GM12891 (cell line): ENCODE data around the gene TEK.

Source experiments
- POLR2A ChIP-seq: IDR thresholded peaks from 2 replicates; pipeline ENCODE4 v1.6.1; 2011; ENCODE audit warnings: low read depth, low read length, control low read depth
- POLR2AphosphoS5 ChIP-seq: IDR thresholded peaks from 2 replicates; pipeline ENCODE4 v1.6.1; 2011; ENCODE audit warnings: low read depth, low read length, control low read depth
- SPI1 ChIP-seq: IDR thresholded peaks from 2 replicates; pipeline ENCODE4 v1.6.1; 2011; ENCODE audit warnings: low read depth, low read length, control low read depth

DNA sequence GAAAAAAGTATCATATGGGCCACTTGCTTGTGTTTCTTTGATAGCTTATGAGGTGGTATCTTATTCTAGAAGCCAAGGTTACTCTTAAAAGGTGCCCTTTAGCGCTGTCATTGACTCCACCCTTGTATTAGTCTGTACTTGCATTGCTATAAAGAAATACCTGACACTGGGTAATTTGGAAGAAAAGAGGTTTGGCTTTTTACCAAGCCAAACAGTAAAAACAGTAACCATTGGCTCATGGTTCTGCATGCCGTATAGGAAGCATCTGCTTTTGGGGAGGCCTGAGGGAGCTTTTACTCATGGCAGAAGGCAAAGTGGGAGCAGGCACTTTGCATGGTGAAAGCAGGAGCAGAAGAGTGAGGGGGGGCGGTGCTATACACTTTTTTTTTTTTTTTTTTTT, 87.4 kb downstream of the TEK start:
- TF ChIP-seq POLR2AphosphoS5 = no peak
- no peak for TF ChIP-seq SPI1
- no peak for TF ChIP-seq POLR2A
